GM18858 (cell line): ENCODE measurements around the gene TPRKB.
A peak's percentile ranks its signal among the peaks of the same experiment; 100 is the strongest.
"Not testable (repeated sequence)": the region's sequence is repeated elsewhere in the genome, so short reads cannot be mapped to it uniquely, and the experiment has no call there.

ENCODE experiments used
- ATAC-seq: cut with Tn5 transposase; IDR thresholded peaks from one replicate; pipeline ENCODE4 v1.9.1; 2021; ENCODE audit not compliant: unreplicated experiment

TPRKB gene

DNA sequence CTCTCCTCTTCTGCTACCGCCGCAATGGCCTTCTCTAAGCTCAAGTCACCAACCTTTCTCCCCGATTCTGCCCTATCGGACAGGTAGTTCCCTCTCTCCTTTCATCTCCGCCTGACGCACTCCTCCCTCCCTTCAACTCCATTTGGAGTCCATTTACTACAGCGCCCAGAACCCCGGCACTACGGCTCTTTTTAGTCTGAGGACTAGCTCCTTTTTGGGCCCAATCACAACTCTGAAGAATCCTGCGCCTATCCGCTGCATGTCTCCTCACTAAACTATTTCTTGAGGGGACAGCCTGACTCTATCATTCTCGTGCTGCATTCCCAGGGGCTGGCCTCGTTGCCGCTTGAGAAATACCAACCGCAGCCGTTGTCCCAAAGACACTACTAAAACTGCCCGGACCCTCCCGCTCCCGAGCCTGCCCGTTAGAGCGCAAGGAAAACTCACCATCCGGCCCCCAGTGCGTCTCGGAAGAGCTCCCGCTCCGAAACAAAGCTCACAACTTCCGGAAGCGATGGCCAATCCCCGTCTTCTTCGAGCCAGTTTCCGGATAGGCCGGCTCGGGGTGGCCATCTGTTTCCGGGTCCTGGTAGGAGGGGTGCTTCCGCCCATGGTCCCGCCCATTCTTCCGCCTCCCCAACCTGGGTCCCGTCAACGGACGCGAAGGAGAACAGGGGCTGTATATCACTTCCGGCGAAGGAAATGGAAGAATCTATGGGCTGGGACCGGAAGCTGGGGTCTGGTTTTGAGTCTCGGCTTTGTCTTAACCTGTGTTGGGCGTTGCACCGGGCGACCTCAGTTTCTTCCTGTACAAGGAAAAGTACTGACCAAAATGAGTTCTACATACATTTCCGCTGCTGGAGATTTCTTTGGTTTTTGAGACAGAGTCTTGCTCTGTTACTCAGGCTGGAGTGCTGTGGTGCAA, at the start of gene TPRKB:
TPRKB (minus strand) TSS at position 491 of the 925 bp plus-strand sequence. CDS start 2,776 bp downstream, outside the sequence.
- peak; percentile 90 for ATAC-seq

DNA sequence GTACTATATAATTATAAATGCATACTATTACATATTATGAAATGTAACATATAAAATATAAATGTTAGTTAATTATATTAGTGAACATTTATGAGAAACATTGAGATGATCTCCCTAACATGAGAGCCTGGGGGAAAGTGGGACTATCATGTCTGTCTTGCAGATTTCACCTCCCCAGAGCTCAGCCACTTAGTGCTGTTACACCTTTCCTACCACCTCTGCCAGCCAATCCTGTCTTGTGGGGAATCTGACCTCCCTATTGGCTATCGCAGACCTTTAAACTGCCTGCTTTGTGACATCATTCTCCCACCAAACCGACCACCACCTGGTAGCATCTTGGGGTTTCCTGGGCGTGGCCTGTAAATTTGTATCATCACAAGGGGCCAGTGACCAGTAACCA, 46.7 kb upstream of the TPRKB start, which contains the start of gene C2orf78:
C2orf78 (plus strand) TSS at position 301 of the 400 bp plus-strand sequence. CDS start 127 bp downstream, outside the sequence.
- not testable (repeated sequence) for ATAC-seq

DNA sequence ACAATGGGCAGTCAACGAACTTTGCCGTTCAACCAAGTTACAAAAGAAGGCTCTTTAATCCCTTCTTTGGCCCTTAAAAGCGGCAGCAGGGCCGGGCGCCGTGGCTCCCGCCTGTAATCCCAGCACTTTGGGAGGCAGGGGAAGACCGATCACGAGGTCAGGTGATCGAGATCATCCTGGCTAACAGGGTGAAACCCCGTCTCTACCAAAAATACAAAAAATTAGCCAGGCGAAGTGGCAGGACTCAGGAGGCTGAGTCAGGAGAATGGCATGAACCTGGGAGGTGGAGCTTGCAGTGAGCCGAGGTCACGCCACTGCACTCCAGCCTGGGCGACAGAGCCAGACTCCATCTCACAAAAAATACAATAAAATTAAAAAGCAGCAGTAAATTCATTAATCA, 46.3 kb upstream of the TPRKB start:
- ATAC-seq: not testable (repeated sequence)

DNA sequence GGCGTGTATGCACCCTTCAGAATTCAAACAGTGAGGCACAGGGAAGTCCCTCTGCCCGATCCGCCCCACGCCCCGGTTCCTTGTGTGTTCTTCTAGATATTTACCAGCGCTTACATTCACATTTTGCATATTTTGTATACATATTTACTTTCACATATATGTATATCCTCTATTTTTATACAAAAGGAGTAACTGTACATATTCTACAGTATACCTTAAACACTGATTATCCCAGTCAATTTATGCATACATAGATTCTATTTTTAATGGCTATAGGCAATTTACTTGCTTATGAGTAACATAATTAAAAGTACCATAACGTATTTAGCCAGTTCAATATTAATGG, 43.1 kb upstream of the TPRKB start:
- no peak for ATAC-seq

DNA sequence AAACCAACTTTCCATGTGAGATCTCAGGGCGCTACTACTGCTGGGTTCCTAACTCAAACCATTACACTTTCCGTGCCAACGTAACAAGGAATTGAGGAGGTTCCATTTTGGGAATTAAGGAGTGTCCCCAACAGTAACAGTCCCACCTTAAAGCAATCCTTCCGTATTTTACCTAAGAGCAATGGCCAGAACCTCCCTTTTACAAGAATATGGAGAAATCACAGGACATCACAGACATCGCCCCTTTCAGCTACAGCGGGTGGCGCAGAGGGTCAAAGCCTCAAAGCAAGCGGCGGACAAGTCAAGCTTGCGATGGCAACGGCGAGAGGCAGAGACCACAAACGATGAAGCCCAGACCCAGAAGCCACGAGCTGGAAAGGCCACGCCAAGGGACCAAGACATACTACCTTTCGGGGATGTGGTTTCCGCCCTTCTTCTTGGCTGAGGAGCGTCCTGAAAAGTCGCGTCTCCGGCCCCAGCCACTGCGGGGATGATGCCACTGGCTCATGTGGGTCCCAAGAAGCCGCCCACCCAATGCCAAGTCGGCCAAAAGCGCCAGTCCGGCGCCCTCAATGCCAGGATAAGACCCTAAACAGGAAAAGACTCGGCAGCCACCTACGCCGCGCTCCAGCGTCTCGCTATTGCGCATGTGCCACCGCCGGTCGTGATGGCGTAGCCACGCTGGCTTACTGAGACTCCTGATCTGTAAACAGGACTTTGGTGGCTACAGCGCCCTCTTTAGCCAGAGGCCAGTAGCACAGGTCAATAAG, 42.5 kb upstream of the TPRKB start, which contains the start of gene DUSP11:
DUSP11 (minus strand) TSS at position 637 of the 770 bp plus-strand sequence; CDS start at position 508, 129 bp downstream.
- ATAC-seq: peak; percentile 99

DNA sequence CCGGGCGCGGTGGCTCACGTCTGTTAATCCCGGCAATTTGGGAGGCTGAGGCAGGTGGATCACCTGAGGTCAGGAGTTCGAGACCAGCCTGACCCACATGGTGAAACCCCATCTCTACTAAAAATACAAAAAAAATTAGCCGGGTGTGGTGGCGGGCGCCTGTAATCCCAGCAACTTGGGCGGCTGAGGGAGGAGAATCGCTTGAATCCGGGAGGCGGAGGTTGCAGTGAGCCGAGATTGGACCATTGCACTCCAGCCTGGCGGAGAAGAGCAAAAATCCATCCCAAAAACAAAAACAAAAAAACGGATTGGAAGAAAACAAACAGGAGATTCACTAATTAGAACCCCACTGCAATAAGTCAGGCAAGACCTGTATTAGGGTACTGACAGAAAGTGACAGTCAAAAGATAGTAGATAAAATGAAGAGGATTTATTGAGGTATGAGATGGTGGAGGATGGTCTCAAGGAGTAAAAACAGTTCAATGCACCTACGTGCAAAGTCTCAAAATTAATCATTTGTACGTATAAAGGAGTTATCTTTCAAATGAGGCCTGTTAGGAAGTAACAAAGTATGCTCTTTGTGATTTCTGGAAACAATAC, 41.8 kb upstream of the TPRKB start:
- not testable (repeated sequence) for ATAC-seq

DNA sequence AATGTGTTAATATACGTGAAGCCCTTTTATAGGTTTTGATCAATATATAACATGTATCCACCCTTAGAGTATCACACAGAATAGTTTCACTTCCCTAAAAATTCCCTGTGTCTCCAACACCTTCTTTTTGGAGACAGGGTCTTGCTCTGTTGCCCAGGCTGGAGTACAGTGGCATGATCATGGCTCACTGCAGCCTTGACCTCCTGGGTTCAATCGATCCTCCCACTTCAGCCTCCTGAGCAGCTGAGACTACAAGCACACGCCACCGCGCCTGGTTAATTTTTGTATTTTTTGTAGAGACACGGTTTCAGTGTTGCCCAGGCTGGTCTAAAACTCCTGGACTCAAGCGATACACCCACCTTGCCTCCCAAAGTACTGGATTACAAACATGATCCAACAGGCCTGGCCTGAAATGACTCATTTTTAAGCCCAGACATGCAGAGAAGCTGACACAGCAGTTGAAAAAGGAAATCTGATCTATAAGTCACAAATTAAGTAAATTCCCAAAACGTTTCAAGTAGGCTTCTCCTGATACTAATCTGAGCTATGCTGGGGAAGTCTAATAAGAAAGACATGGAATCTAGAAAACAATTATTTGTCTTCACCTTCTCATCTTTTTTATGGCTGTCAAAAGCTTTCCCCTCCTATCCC, 39.8 kb upstream of the TPRKB start:
- no peak for ATAC-seq

DNA sequence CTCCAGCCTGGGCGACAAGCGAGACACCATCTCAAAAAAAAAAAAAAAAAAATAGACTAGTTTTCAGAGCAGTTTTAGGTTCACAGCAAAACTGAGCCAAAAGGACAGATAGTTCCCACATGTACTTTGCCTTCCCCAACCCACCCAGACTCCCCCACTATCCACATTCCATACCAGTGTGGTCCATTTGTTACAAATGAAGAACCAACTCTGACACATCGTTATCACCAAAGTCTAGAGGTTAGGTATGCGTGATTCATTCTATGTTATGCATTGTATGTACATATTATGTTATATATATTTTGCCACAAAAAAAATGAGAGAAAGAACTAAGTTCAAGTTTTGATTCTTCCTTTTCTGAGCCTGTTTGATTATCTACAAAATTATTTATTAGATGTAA, 39.2 kb upstream of the TPRKB start:
- ATAC-seq: no peak

DNA sequence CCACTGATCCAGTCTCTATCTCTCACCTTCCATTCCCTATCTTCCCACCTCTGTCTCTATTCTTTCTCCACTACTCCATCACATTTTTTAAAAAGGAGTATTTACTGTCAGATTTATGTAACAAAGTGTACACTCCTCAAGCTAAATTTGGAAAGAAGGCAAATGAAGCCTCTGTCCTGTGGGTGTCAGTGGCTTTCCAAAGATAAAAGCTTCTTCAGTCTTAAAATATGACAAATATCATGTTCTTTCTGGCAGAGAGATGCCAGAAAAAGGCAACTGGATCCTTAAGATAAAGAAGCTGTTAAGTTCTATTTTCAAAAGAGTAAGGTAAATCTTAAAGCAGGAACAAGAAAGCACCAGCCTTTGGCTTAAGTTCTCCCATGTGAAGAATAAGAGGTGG, 35.7 kb upstream of the TPRKB start:
- ATAC-seq: no peak

DNA sequence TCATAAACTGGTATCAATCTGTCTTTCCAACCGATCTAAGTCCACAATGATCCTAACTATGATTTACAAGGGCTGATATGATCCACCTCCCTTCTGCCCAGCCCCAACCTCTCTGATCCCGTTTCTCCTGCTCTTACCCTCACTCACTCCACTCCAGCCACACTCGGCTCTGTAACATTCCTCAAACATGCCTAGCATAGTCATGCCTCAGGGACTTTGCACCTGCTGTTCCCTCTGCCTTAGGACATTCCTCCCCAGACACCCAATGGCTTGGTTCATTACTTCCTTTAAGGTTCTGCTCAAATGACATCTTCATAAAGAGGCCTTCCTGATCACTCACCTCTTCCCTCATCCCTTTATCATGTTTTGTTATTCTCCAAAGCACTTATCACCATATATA, 33.6 kb upstream of the TPRKB start:
- no peak for ATAC-seq

DNA sequence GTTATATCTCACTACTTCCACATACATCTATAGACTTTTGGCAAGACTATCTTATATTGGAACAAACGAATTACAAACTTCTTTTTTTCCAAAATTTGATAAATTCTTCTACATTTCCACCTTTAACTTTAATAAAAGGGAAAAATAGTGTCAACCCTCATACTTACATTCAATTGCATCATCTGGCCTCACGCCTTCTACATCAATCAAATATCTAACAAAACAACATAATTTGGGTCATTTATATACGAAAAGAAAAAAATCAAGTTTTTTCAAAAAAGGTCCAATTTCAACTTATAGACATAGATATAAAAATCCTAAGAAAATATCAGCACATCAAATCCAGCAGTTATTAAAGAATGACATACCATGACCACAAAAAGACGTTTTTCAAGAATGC, 29.8 kb upstream of the TPRKB start:
- no peak for ATAC-seq

DNA sequence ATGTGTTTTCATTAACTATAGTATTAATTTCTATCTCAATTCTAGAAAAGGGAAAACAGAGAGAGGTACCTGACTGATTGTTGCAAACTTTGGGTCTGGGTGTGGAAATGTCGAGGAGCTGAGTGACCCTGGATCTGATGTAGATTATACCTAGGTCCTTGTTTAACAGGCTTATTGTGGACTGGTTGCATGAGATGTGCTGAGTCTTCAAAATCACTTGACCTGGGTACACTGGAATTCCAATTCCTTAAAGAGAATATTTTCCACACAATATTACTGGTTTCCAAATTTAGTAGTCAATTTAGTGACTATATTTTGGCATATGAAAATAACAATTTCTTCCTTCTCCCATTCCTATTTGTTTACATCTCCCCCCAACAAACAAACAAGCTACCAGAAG, 29.2 kb upstream of the TPRKB start:
- ATAC-seq: no peak

DNA sequence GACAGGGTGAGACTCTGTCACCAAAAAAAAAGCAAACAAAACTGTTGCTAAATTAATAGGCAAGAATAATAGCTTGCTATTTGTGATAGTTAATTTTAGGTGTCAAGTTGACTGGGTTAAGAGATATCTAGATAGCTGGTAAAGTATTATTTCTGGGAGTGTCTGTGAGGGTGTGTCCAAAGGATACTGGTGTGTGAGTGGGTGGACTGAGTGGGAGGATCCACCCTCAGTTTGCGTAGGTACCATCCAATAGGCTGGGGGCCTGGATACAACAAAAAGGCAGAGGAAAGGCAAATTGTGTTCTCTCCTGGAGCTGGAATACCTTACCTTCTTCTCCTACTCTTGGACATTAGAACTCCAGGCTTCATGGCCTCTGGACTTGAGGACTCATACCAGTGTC, 27.8 kb upstream of the TPRKB start:
- ATAC-seq: no peak

DNA sequence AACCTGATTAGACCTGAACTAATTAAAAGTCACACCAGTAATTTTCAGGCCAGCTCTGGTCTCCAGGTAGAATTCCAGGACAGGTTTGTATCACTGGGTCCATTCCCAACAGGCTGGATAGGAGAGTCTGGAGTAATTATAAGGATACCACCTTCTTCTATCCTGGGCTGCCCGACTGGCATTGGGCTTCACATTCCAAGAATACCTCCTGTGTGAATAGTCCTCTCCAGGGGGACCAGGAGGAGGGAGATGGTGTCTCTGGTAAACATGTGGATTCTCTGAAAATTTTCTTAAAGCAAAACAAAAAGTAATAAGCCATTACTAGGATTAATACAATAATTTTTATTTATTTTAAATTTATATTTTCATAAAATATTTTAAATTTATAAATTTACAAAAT, 25.4 kb upstream of the TPRKB start:
- ATAC-seq: no peak

DNA sequence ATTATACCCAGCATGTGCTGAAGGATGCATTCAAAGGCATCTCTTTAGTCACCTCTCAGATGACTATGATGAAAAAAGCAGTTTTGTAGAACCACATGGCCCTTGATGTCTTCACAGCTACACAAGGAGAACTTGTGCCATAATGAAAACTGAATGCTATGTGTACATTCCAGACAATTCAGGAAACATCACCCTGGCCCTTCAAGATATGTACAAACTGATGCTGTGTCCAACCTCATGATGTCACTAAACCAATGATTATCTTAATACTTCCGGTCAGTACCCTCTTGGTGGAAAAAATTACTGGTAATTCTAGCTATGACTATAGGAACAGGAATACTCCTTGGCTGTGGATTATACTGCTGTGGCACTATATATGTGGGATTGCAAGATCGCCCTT, 22.8 kb upstream of the TPRKB start:
- ATAC-seq: no peak

DNA sequence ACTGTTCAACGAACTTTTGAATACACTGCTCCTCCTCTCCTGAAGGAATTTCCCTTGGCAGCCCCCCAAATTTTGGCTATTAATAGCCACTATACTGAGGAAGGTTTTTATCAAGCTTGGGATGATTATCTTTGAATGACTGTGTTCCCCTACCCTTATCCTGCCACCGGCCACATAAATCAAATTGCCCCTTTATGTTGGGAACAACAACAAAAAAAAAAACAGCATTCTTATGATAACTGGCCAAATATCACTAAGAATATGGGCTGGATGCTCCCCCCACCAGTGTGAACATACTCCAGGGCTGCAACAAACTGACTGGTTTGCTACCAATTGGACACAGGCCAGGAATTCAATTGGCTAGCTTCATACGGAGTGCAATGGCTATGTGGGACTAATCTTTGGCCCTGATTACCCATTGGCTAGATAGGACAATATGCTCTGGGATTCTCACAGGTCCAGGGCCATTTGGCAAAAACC, 22.2 kb upstream of the TPRKB start:
- no peak for ATAC-seq

DNA sequence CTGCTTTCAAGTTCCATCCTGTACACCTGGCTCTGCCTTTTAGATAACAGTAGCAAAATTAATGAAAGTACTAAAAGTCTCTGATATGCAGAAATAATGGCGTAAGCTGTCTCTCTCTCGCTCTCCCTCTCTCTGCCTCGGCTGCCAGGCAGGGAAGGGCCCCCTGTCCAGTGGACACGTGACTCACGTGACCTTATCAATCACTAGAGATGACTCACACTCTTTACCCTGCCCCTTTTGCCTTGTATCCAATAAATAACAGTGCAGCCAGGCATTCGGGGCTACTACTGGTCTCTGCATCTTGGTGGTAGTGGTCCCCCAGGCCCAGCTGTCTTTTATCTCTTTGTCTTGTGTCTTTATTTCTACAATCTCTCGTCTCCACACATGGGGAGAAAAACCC, 17.2 kb upstream of the TPRKB start:
- not testable (repeated sequence) for ATAC-seq

DNA sequence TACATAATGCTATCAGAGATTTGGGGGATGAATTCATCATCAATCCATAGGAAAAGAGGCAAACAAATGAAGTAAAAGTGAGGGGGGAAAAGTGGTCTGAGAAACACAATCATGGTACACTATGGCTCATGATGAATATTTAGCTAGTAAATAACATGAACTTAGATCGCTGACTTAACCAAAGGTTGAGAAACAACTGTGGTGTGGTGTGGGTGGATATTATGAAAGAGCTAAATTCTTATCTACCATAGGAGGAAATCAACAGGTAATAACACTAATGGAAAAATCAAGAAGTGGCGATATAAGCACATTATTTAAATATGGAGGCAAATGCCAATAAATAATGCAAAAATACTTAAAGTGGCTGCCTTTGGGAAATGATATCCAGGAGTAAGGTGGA, 12.2 kb upstream of the TPRKB start:
- ATAC-seq: no peak

DNA sequence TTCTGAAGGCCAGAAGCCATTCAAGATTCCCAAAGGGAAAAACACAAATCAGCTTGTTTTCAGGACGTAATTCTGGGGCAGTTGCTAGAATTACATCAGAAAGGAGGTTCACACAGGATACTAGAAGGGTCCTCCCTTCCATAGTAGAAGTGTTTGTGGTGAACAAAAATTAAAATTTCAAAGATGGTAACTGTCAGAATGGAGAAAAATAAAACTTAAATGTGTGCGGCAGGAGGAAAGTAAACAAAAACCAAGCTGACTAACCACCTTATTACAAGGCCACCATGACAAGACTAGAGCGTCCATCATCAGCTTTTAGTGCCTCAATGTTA, 9.7 kb upstream of the TPRKB start:
- no peak for ATAC-seq

DNA sequence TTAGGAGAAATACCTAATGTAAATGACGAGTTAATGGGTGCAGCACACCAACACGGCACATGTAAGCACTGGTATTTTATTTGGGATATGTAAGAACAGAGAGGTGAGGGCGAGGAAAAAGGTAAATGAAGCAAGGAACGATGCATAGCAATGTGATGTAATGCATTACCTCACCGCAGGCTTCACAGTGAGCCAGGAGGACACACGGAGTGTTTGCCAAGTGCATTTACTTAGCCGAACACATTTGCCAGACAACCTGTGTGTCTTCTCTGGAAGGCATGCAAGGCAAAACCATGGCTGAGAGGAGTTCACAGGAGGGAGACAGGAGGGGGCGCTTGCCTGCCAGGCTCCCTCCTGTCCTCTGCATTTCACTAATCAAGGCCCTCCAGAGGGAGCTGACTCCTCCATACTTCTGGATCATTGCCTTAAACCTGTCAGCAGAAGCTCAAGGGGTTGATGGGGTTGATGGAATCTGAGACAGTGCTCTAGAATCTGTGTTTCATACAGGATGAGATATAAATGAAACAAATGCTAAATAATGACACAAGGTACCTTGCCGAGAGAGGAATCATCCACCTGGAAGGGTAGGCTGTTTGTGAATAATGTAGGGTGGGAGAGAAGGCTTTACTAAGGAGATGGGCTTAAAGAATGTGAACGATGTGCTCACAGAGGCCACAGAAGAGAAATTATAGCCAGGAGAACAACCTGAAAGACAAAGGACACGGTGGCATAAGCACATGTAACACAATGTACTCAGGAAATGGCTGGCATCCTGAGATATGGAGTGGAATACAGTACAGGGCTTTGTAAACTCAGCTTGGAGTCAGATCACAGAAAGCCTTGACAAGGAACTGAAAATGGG, 9.1 kb upstream of the TPRKB start:
- no peak for ATAC-seq
